ENCODE measurements around the gene KLC1. TPM values are rescaled to one million over a fixed set of nuclear protein-coding genes. Genes with fewer than 3 reads are reported as not detected.

Gene KLC1
- total RNA-seq, 1 experiment from 2014 or later: 121 TPM

- Histone ChIP-seq H3K9me3 (ENCODE audit: control insufficient read depth in 1 of 2, insufficient read depth in 1 of 2, low read depth in 1 of 2, low read length in 2 of 2) (no peaks in the 10 kb centered on the region), H3K36me3 (ENCODE audit: control insufficient read depth in 1 of 2, insufficient read depth in 2 of 2, low read length in 2 of 2) (peaks cover 3 to 12% of the 10 kb centered on the region in 2 experiments; a peak in 3 of 4 replicates), H3K27me3 (ENCODE audit: insufficient read depth, low read length) (no peaks in the 10 kb centered on the region), H3K9me2 (ENCODE audit: insufficient read depth) (no peaks in the 10 kb centered on the region), H3K27ac (ENCODE audit: low read depth, low read length) (no peak overlapping the region), H3K79me2 (ENCODE audit: insufficient read depth, low read length) (no peaks in the 10 kb centered on the region), H3K9ac (ENCODE audit: low read length) (no peak overlapping the region), H2AFZ (ENCODE audit: low read depth, low read length, poor library complexity, severe bottlenecking) (no peak overlapping the region), H3K4me2 (ENCODE audit: low read length) (no peak overlapping the region), H4K20me1 (ENCODE audit: insufficient read depth) (no peaks in the 10 kb centered on the region), H3K4me1 (ENCODE audit: control insufficient read depth in 1 of 2, insufficient read depth in 2 of 2, low read length in 2 of 2) (no peaks in the 10 kb centered on the region), H3K4me3 (replicated peaks in 1 of 2; ENCODE audit: low read depth in 1 of 2, low read length in 2 of 2) (no peak overlapping the region)
- DNase-seq (ENCODE audit: low read depth, low spot score) (no peak), ATAC-seq (no peak)
- intact Hi-C loops (cut with micrococcal nuclease): no loop called here
- ChIA-PET POLR2A (no interaction called here), RAD21 (ENCODE audit: low non-redundant PET in 1 of 2, low total read pairs in 2 of 2, uncharacterized antibody in 2 of 2, unreplicated experiment in 2 of 2) (no interaction called here), CTCF (no interaction called here)
- BruUV-seq (replicated peaks): no TSS peak
- TF ChIP-seq POLR2AphosphoS5 (IDR thresholded peaks at IDR 0.05; ENCODE audit: low read depth, low read length) (peak; percentile 28; the same call in 1 of the 2 replicates), SP1 (IDR thresholded peaks at IDR 0.05; ENCODE audit: low read depth) (no peak)
Measured at GRCh38 chr14:103731916-103732867, 103.2 kb downstream of the KLC1 start.

- no peak overlapping the region for H3K4me2 ChIP-seq (ENCODE audit: low read length)
- no peaks in the 10 kb centered on the region for H3K9me3 ChIP-seq (ENCODE audit: control insufficient read depth in 1 of 2, insufficient read depth in 1 of 2, low read depth in 1 of 2, low read length in 2 of 2)
- no peaks in the 10 kb centered on the region for H3K27me3 ChIP-seq (ENCODE audit: insufficient read depth, low read length)
- BruUV-seq (replicated peaks): TSS peak; percentile 43
- ATAC-seq (no peak), DNase-seq (ENCODE audit: low read depth, low spot score) (no peak)
- no peak overlapping the region for H3K9ac ChIP-seq (ENCODE audit: low read length)
- no peak overlapping the region for H3K27ac ChIP-seq (ENCODE audit: low read depth, low read length)
- no peaks in the 10 kb centered on the region for H4K20me1 ChIP-seq (ENCODE audit: insufficient read depth)
- no peak overlapping the region for H3K4me3 ChIP-seq (replicated peaks in 1 of 2; ENCODE audit: low read depth in 1 of 2, low read length in 2 of 2)
- H3K4me1 ChIP-seq (ENCODE audit: control insufficient read depth in 1 of 2, insufficient read depth in 2 of 2, low read length in 2 of 2): no peaks in the 10 kb centered on the region
- no peak overlapping the region for H2AFZ ChIP-seq (ENCODE audit: low read depth, low read length, poor library complexity, severe bottlenecking)
- ChIA-PET RAD21 (ENCODE audit: low non-redundant PET in 1 of 2, low total read pairs in 2 of 2, uncharacterized antibody in 2 of 2, unreplicated experiment in 2 of 2) (no interaction called here), CTCF (no interaction called here), POLR2A (no interaction called here)
- no peak for TF ChIP-seq JUND (IDR thresholded peaks at IDR 0.05)
- no peak for TF ChIP-seq FOSL1 (IDR thresholded peaks at IDR 0.05; ENCODE audit: low read depth)
- TF ChIP-seq, protein P1, sequence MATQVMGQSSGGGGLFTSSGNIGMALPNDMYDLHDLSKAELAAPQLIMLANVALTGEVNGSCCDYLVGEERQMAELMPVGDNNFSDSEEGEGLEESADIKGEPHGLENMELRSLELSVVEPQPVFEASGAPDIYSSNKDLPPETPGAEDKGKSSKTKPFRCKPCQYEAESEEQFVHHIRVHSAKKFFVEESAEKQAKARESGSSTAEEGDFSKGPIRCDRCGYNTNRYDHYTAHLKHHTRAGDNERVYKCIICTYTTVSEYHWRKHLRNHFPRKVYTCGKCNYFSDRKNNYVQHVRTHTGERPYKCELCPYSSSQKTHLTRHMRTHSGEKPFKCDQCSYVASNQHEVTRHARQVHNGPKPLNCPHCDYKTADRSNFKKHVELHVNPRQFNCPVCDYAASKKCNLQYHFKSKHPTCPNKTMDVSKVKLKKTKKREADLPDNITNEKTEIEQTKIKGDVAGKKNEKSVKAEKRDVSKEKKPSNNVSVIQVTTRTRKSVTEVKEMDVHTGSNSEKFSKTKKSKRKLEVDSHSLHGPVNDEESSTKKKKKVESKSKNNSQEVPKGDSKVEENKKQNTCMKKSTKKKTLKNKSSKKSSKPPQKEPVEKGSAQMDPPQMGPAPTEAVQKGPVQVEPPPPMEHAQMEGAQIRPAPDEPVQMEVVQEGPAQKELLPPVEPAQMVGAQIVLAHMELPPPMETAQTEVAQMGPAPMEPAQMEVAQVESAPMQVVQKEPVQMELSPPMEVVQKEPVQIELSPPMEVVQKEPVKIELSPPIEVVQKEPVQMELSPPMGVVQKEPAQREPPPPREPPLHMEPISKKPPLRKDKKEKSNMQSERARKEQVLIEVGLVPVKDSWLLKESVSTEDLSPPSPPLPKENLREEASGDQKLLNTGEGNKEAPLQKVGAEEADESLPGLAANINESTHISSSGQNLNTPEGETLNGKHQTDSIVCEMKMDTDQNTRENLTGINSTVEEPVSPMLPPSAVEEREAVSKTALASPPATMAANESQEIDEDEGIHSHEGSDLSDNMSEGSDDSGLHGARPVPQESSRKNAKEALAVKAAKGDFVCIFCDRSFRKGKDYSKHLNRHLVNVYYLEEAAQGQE (IDR thresholded peaks at IDR 0.05; ENCODE audit: low read depth): no peak
- no peak for TF ChIP-seq POLR2AphosphoS5 (IDR thresholded peaks at IDR 0.05; ENCODE audit: low read depth, low read length)
- no peak for TF ChIP-seq CBX3 (IDR thresholded peaks at IDR 0.05; ENCODE audit: low read depth)
- TF ChIP-seq YY1 (IDR thresholded peaks at IDR 0.05; ENCODE audit: extremely low read depth, insufficient replicate concordance, low read depth, low read length): no peak
- no peak for TF ChIP-seq ATF3 (IDR thresholded peaks at IDR 0.05)
- TF ChIP-seq SP1 (IDR thresholded peaks at IDR 0.05; ENCODE audit: low read depth): no peak
- no peak for TF ChIP-seq MAX (IDR thresholded peaks at IDR 0.05)
- no peak for TF ChIP-seq EGR1 (IDR thresholded peaks at IDR 0.05; ENCODE audit: low read depth)
- TF ChIP-seq EZH2phosphoT487 (IDR thresholded peaks at IDR 0.05; ENCODE audit: borderline replicate concordance): no peak
- no peak for TF ChIP-seq SRF (IDR thresholded peaks at IDR 0.05; ENCODE audit: low read depth)
- H3K79me2 ChIP-seq (ENCODE audit: insufficient read depth, low read length): no peaks in the 10 kb centered on the region
- intact Hi-C loops (cut with micrococcal nuclease): no loop called here
- no peaks in the 10 kb centered on the region for H3K9me2 ChIP-seq (ENCODE audit: insufficient read depth)
- H3K36me3 ChIP-seq (ENCODE audit: control insufficient read depth in 1 of 2, insufficient read depth in 2 of 2, low read length in 2 of 2): peaks cover 3 to 12% of the 10 kb centered on the region in 2 experiments; a peak in 3 of 4 replicates
Measured at GRCh38 chr14:103732868-103733620, 104.0 kb downstream of the KLC1 start.

All from HCT116 (cell line).